Left forelimb (tissue), 1 donor: ENCODE data around the gene TIMM44.
"Not testable (repeated sequence)": the region's sequence is repeated elsewhere in the genome, so short reads cannot be mapped to it uniquely, and the experiment has no call there.

Source experiments
- DNase-seq: peaks from one replicate; pipeline ENCODE4 v3.0.0-alpha.2; 2018; ENCODE audit warnings: low spot score

TIMM44 gene

GRCh38 chr19:7900401-7900870, 43.0 kb downstream of the TIMM44 start:
- no peak for DNase-seq

GRCh38 chr19:7899751-7900378, 43.6 kb downstream of the TIMM44 start:
- DNase-seq, result no peak

DNA sequence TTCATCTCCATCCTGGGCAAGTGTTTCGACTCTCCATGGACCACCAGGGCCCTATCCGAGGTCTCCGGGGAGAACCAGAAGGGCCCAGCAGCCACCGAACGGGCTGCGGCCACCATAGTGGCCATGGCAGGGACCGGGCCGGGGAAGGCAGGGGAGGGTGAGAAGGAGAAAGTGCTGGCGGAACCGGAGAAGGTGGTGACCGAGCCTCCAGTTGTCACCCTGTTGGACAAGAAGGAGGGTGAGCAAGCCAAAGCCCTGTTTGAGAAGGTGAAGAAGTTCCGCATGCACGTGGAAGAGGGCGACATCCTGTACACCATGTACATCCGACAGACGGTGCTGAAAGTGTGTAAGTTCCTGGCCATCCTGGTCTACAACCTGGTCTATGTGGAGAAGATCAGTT, 44.5 kb downstream of the TIMM44 start:
- DNase-seq, result no peak

DNA sequence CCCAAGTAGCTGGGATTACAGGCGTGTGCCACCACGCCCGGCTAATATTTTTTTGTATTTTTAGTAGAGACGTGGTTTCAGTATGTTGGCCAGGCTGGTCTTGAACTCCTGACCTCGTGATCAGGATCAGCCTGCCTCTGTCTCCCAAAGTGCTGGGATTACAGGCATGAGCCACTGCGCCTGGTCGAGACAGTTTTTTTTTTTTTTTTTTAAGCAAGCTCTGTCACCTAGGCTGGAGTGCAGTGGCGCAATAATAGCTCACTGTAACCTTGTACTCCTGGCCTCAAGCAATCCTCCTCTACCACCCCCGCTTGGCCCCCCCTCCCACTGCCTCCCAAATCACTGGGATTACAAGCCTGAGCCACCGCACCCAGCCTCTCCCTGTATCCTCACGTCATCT, 46.2 kb downstream of the TIMM44 start:
- DNase-seq, result no peak

DNA sequence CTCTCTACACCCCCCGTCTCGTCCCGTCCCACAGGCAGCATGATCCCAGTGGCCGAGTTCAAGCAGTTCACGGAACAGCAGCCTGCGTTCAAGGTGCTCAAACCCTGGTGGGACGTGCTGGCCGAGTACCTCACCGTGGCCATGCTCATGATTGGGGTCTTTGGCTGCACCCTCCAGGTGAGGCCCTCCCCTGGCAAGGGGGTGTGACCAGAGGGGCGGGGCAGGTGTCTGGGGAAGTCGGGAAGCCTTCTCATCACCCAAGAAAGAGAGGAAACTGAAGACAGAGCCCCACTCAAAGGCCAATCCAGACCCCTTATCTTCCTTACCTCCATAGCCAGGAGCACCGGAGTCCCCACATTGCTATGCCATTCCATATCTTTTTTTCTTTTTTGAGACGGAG, 47.9 kb downstream of the TIMM44 start:
- DNase-seq, result no peak

DNA sequence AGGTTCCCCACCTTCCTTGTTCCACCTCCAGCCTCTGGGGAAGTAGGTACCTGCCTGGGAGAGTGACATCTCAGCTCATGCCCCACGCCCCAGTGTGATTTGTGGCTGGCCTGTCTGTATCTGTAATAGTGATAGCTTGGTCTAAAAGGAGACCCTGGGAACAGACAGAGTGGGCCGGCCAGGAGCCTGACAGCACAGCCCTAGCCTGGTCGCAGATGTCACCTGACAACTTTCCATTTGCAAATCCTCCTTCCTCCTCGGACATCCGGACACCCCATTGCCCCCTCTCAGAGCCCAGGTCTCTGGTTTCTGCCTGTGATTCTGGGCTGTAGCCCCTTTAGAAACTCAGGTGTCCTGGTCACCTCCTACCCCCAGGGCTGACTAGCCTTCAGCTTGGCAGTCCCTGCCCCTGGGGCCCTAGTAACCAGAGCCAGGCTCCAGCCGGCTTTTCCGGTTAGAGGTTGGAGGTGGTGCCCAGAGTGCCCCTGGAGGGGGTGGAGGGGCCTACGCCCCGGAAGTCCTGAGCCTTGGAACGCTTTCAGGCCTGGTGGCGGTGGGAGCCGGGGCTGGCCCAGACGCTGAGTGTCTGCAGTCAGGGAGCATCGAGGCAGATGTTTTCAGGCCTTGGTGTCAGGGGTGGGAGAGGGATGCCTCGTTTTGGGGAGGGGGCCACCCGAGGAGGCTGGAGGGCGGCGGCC, 48.7 kb downstream of the TIMM44 start:
- no peak for DNase-seq

- DNase-seq, result not testable (repeated sequence)
These were observed 49.9 kb downstream of the TIMM44 start for GRCh38 chr19:7893362-7894101.

DNA sequence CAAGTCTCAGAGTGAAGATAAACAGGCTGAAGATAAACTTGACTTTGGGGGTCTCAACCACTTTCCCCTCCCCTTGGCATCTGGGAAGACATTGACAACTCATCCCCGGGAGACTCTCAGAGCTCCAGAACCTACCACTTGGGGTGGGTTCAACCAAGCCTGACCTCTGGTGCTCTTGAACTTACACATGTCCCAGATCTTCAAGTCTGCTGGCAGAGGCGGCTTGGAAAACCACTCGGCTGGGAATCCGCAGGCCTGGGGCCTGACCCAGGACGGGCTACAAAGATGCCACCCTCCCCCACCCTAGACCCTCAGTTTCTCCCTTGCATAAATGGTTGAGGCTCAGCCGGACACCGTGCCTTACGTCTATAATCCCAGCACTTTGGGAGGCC, 54.6 kb downstream of the TIMM44 start:
- DNase-seq, result no peak

DNA sequence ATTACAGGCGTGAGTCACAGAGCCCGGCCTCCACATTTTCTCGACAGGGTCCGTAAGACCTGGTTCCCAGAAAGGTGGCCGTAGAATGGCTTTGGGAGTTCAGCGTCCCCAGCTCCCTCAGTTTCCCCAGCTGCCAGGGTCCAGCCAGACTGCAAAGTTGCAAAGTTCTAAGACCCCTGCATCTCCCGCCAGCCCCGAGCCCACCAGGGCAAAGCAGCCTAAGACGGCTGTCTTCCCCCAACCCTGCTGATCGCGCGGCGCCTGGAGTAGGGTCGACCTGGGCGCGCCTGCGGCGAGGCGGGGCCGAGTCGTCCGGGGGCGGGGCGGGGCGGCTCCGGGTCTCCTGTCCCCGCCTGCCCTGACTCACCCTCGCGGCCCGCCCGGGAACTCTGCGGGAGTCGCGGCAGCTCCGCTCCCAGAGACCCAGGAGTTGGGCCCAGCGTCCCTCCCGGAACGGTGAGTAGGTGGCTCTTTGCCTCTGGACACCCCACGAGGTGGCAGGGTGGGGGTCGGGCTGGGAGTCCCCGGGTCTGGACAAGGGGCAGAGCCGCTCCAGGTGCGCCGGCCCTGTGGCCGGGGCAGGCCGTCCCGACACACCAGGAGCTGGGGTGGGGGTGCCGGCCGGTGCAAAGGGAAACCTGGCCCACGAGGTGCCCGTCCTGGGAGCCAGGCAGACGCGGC, 55.2 kb downstream of the TIMM44 start, which contains the start of gene LRRC8E:
Gene LRRC8E, plus strand, starts transcription at position 366 of the 681 bp plus-strand sequence. CDS start 7,094 bp downstream, outside the sequence.
- DNase-seq, result no peak

DNA sequence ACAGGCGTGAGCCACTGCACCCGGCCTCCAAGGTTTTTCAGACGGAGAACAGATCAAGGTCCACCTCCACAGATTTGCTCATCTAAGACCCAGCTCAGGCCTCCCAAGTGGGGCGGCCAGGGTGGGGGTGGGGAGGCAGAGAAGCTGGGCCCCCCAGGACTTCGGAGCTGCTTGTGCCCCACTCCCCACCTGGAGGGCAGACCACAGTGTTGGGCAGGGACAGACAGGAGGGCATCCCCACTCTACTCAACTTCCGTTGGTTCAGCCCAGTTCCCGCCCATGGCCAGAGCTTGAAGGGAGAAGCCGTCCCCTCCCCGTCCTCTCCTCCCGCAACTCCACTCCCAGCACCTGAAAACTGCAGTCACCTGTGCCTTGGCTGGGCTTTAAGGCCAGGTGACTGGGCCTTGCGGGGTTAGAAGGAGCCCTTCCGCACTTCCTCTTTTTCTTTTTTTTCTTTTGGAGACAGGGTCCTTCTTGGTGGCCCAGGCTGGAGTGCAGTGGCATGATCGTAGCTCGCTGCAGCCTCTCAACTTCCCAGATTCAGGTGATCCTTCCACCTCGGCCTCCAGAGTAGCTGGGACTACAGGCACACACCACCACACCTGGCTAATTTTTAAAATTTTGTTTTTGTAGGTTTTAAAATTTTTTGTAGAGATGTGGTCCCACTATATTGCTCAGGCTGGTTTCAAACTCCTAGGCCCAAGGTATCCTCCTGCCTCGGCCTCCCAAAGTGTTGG, 55.9 kb downstream of the TIMM44 start:
- DNase-seq, result no peak

DNA sequence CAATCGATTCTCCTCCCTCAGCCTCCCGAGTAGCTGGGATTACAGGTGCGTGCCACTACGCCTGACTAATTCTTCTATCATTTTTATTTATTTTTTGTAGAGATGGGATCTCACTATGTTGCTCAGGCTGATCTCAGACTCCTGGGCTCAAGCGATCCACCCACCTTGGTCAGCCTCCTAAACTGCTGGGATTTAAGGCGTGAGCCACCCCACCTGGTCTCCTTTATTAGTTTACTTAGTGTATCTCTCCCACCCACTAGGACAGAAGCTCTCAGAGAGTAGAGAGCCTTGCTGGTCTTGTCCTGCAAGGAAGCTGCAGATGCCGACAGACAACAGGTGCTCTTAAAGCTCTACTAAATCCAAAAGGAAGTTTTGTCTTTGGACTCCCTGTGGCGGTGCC, 57.6 kb downstream of the TIMM44 start:
- no peak for DNase-seq

DNA sequence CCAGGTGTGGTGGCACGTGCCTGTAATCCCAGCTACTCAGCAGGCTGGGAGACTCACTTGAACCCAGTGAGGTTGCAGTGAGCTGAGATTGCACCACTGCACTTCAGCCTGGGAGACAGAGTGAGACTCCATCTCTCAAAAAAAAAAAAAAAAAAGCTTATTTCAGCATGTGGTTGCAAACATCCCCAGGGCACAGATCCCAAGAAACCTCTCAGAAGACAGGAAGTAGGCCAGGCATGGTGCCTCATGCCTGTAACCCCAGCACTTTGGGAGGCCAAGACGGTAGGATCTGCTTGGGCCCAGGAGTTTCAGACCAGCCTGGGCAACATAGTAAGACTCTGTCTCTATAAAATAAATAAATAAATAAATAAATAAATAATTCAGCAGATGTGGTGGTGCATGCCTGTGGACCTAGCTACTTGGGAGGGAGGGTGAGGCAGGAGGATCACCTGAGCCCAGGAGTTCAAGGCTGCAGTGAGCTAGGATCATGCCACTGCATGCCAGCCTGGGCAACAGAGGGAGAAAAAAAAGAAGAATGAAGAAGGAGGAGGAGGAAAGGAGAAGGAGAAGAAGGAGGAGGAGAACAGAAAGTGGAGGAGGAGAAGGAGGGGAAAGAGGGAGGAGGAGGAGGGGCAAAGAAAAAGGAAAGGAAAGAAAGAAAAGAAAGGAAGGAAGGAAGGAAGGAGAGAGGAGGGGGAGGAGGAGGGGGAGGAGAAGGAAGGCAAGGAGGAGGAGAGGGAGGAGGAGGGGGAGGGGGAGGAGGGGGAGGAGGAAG, 59.5 kb downstream of the TIMM44 start:
- no peak for DNase-seq

DNA sequence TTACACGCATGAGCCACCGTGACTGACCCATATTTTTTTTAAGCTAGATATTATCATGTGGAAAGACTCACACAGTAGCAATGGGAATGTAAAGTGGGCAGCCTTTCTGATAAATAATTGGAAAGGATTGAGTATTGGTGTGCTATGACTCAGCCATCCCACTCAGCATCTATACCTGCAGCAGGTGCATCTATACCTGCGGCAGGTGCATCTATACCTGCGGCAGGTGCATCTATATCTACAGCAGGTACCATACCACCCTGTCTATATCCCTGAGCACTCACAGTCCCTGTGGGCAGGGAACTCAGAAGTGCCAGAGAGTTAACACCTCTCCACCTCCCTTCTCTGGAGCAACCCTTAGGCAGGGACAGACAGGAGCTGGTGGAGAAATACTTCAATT, 60.4 kb downstream of the TIMM44 start:
- no peak for DNase-seq

GRCh38 chr19:7881910-7882309, 61.6 kb downstream of the TIMM44 start:
- DNase-seq, result no peak

DNA sequence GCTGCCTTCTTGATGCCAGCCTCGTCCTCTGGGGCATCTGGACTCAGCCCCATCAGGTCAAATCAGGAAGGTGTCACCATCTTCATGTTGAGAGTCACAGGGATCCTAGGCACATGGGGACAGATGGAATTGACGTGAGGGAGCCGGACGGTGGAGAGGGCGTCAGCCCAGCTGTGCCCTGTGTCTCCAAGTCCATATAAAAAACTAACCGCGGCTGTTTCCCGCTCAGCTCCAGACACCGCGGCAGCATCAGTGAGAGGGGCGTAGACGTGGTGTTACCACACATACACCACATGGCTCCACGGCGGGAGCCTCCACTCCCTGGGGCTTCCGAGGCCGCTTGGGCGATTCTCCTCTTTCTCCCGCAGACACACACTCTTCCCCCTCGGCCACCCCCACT, 63.6 kb downstream of the TIMM44 start:
- DNase-seq, result no peak

DNA sequence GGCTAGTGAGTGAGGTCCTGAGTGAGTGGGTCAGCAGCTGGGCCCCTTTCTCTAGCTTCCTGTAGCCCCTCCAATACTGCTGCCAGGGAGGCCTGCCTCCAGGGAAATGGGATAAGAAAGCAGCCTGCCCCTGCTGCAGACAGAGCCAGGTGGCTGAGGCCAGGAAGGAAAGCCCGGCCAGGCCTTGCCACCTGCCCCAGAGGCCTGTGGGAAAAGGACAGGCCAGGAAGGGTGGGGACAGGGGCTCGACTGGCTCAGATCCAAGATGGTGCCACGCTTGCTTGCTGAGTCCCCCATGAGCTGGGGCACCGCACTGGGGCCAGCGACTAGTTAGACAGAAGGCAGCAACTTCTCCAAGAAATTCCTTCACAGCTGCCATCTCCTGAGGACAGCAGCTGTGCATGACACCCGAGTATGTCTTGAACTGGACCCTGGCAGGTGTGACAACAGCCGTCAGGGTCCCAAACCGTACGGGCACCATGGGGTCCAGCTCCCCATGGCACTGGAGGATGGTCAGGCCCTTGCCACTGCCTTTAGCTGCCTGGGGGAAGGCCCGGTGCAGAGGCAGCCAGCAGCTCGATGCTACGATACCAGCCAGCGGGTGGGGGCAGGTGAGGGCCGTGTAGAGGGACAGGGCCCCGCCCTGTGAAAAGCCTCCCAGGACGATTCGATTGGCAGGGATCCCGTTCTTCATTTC, 64.2 kb downstream of the TIMM44 start:
- no peak for DNase-seq

DNA sequence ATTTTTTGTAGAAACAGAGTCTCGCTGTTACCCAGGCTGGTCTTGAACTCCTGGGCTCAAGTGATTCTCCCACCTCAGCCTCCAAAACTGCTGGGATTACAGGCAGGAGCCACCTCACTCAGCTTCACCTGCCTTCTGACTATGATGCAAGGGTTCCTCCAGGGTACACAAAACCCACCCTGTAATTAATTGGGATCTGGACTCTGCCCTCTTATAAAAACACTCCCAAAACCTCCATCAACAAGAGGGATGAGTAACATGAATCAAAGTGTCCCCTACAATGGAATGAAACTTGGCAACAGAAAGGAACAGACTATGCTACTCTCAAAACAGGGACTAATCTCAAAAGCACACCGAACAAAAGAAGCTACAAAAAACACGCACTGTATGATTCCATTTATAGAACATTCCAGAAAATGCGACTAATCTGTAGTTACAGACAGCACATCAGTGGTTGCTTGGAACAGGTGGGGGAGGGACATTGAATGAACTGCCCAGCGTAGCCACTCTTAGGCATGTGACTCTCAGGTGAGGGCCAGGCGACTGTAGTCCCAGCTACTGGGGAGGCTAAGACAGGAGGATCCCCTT, 66.1 kb downstream of the TIMM44 start:
- DNase-seq, result no peak
